Natural killer cell (primary cell): ENCODE results near the gene CPT1B. TPM values are rescaled to one million over a fixed set of nuclear protein-coding genes. Genes with fewer than 3 reads are reported as not detected.

Source experiments
- ATAC-seq, 3 donors: fragments of 150-1000 bp in 2 of 3; fragments of 200-7000 bp in 1 of 3; cut with Tn5 transposase; 1 replicate in 1 of 3; 2 replicates in 2 of 3; pipeline ENCODE4 v1.10.0; 2021; ENCODE audit warnings: mild to moderate bottlenecking in 2 of 3, moderate library complexity in 2 of 3
- DNase-seq, 2 donors: peaks; one replicate each; pipeline versions ENCODE4 v3.0.0 to v3.0.0-alpha.2; 2013 to 2021; ENCODE audit warnings: mixed read lengths in 1 of 2
- H3K27ac ChIP-seq: one replicate; pipeline ENCODE4 v1.5.1; 2013; ENCODE audit warnings: mild to moderate bottlenecking, low read length
- H3K27me3 ChIP-seq: one replicate; pipeline ENCODE4 v1.6.1; 2013; ENCODE audit warnings: low read length; ENCODE audit not compliant: control insufficient read depth, insufficient read depth
- H3K36me3 ChIP-seq: one replicate; pipeline ENCODE4 v1.6.1; 2013; ENCODE audit warnings: low read length; ENCODE audit not compliant: control insufficient read depth, insufficient read depth
- H3K4me1 ChIP-seq: one replicate; pipeline ENCODE4 v1.6.1; 2013; ENCODE audit warnings: low read length; ENCODE audit not compliant: control insufficient read depth, insufficient read depth
- H3K4me3 ChIP-seq: one replicate; pipeline ENCODE4 v1.5.1; 2013; ENCODE audit warnings: low read length
- H3K9me3 ChIP-seq: one replicate; pipeline ENCODE4 v1.6.1; 2013; ENCODE audit warnings: low read length; ENCODE audit not compliant: control insufficient read depth, insufficient read depth
- H3K27ac Mint-ChIP-seq, 2 donors: one replicate each; pipeline ENCODE4 v1.8.0; 2022; ENCODE audit warnings: mild to moderate bottlenecking in 2 of 2, mixed read lengths in 2 of 2, moderate library complexity in 1 of 2
- H3K27me3 Mint-ChIP-seq, 2 donors: one replicate each; pipeline ENCODE4 v1.8.0; 2022; ENCODE audit warnings: low read depth in 2 of 2, mixed read lengths in 2 of 2
- H3K36me3 Mint-ChIP-seq: one replicate; pipeline ENCODE4 v1.8.0; 2022; ENCODE audit warnings: mixed read lengths
- H3K4me1 Mint-ChIP-seq, 2 donors: one replicate each; pipeline ENCODE4 v1.8.0; 2022; ENCODE audit warnings: mixed read lengths in 2 of 2
- H3K4me3 Mint-ChIP-seq: one replicate; pipeline ENCODE4 v1.8.0; 2022; ENCODE audit warnings: mild to moderate bottlenecking, moderate library complexity, mixed read lengths
- H3K9me3 Mint-ChIP-seq, 2 donors: one replicate each; pipeline ENCODE4 v1.8.0; 2022; ENCODE audit warnings: mixed read lengths in 2 of 2
- CTCF ChIP-seq: fragments of 200-600 bp; IDR thresholded peaks from one replicate; pipeline ENCODE4 v1.8.0; 2022; ENCODE audit warnings: antibody characterized with exemption
- WGBS: methylation state at CpG from one replicate; pipeline ENCODE4 v1.1.7; 2013; ENCODE audit warnings: missing lambda C conversion rate; ENCODE audit not compliant: insufficient coverage; 5-methylcytosine and 5-hydroxymethylcytosine counted together
- intact Hi-C: fragments of 100-400 bp; cut with micrococcal nuclease; formaldehyde crosslinking; loops from one replicate; pipeline ENCODE4 v1.14.2; 2022
- total RNA-seq, 4 donors: library from RNA; stranded (reverse); fragments of 120-200 nt in 1 of 4; gene quantifications; one replicate each; pipeline versions ENCODE4 v1.2.3 to v1.2.4, GENCODE V29; 2013 to 2022

The CPT1B gene
- total RNA-seq, 3 donors from 2014 or later (not counting 1 experiment from before 2014, with no cell fraction given) = 53.1 to 75.7 (median 55.5) TPM

- peaks cover 28 to 43% of the 10 kb centered on the region in 2 donors for H3K27me3 Mint-ChIP-seq
- DNase-seq = no peak
- no peak overlapping the region for H3K27ac ChIP-seq
Measured at GRCh38 chr22:50605002-50605612, 26.9 kb upstream of the CPT1B start.

GRCh38 chr22:50604256-50605001 lies 26.2 kb upstream of the CPT1B start:
- 42% methylated on average over 103 of the region's 103 CpGs for WGBS
- Histone ChIP-seq H3K36me3 (no peaks in the 10 kb centered on the region), H3K4me3 (no peak overlapping the region), H3K27me3 (peaks cover 37% of the 10 kb centered on the region), H3K9me3 (no peaks in the 10 kb centered on the region), H3K27ac (no peak overlapping the region), H3K4me1 (peaks cover 8% of the 10 kb centered on the region)
- TF ChIP-seq CTCF = no peak
- peaks cover 0 to 10% of the 10 kb centered on the region in 2 donors for H3K4me1 Mint-ChIP-seq
- no peaks in the 10 kb centered on the region for H3K9me3 Mint-ChIP-seq
- ATAC-seq = no peak
- no peak overlapping the region for H3K4me3 Mint-ChIP-seq
- H3K27ac Mint-ChIP-seq = no peak overlapping the region
- H3K36me3 Mint-ChIP-seq = no peaks in the 10 kb centered on the region
- peaks cover 28 to 46% of the 10 kb centered on the region in 2 donors for H3K27me3 Mint-ChIP-seq
- intact Hi-C loops = no loop called here
- DNase-seq = no peak

More at GRCh38 chr22:50605002-50605612, 26.9 kb upstream of the CPT1B start:
- 89% methylated on average over 17 of the region's 23 CpGs for WGBS
- H3K9me3 Mint-ChIP-seq = no peaks in the 10 kb centered on the region
- no peak for TF ChIP-seq CTCF
- Histone ChIP-seq H3K4me1 (peaks cover 4% of the 10 kb centered on the region), H3K4me3 (no peak overlapping the region), H3K27me3 (peaks cover 31% of the 10 kb centered on the region), H3K36me3 (no peaks in the 10 kb centered on the region), H3K9me3 (no peaks in the 10 kb centered on the region)
- peaks cover 0 to 10% of the 10 kb centered on the region in 2 donors for H3K4me1 Mint-ChIP-seq
- intact Hi-C loops = no loop called here
- ATAC-seq = no peak
- no peak overlapping the region for H3K27ac Mint-ChIP-seq
- H3K4me3 Mint-ChIP-seq = no peak overlapping the region
- H3K36me3 Mint-ChIP-seq = no peaks in the 10 kb centered on the region

GRCh38 chr22:50603511-50604255 lies 25.5 kb upstream of the CPT1B start:
- Mint-ChIP-seq H3K27me3 (peaks cover 28 to 46% of the 10 kb centered on the region in 2 donors), H3K9me3 (no peaks in the 10 kb centered on the region), H3K4me3 (no peak overlapping the region), H3K4me1 (peaks cover 0 to 10% of the 10 kb centered on the region in 2 donors), H3K27ac (no peak overlapping the region), H3K36me3 (no peaks in the 10 kb centered on the region)
- DNase-seq (no peak), ATAC-seq (no peak)
- TF ChIP-seq CTCF = no peak
- peaks cover 41% of the 10 kb centered on the region for H3K27me3 ChIP-seq
- H3K4me1 ChIP-seq = peaks cover 8% of the 10 kb centered on the region
- H3K36me3 ChIP-seq = no peaks in the 10 kb centered on the region
- intact Hi-C loops = no loop called here
- no peaks in the 10 kb centered on the region for H3K9me3 ChIP-seq
- no peak overlapping the region for H3K27ac ChIP-seq
- H3K4me3 ChIP-seq = no peak overlapping the region
- 8% methylated on average over 70 of the region's 70 CpGs for whole genome bisulfite sequencing
